ENCODE data around the gene ANKRD13D.

The ANKRD13D gene

GRCh38 chr11:67291481-67292381, 2.6 kb downstream of the ANKRD13D start:
- CTCF ChIA-PET, result interaction anchor here (0.7 kb wide), 1 partner anchor 91 kb away, joined by 3 read pairs; no protein-coding TSS in a partner anchor
- Mint-ChIP-seq H3K27me3 (peaks cover 12% of the 10 kb centered on the region), H3K27ac (peak overlapping the region; percentile 28), H3K9me3 (peaks cover 9% of the 10 kb centered on the region), H3K4me3 (peak overlapping the region; percentile 31), H3K4me1 (peaks cover 58% of the 10 kb centered on the region), H3K36me3 (peaks cover 69% of the 10 kb centered on the region)
- no peak for DNase-seq

GRCh38 chr11:67292671-67293070, 3.6 kb downstream of the ANKRD13D start:
- CTCF ChIA-PET, result no interaction called here
- H3K27me3 Mint-ChIP-seq, result peaks cover 8% of the 10 kb centered on the region
- H3K27ac Mint-ChIP-seq, result peak overlapping the region; percentile 60
- H3K9me3 Mint-ChIP-seq, result peaks cover 13% of the 10 kb centered on the region
- peaks cover 67% of the 10 kb centered on the region for H3K36me3 Mint-ChIP-seq
- peaks cover 51% of the 10 kb centered on the region for H3K4me1 Mint-ChIP-seq
- peak overlapping the region; percentile 19 for H3K4me3 Mint-ChIP-seq
- DNase-seq, result no peak

DNA sequence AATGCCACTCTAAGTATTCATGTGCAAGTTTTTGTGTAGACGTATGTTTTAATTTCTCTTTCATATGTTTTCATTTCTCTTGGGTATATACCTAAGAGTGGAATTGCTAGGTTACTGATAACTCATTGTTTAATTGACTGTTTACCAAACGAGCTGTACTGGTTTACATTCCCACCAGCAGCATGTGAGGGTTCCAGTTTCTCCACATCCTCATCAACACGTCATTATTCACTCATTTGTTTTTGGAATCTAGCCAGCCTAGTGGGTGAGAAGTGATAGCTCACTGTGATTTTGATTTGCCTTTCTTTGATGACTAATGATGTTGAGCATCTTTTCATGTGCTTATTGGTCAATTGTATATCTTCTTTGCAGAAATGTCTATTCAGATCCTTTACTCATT, 4.0 kb downstream of the ANKRD13D start:
- Mint-ChIP-seq H3K9me3 (peaks cover 13% of the 10 kb centered on the region), H3K27me3 (peaks cover 5% of the 10 kb centered on the region), H3K36me3 (peaks cover 69% of the 10 kb centered on the region), H3K27ac (peak overlapping the region; percentile 24), H3K4me1 (peaks cover 47% of the 10 kb centered on the region), H3K4me3 (peak overlapping the region; percentile 19)
- CTCF ChIA-PET, result interaction anchor here (1.0 kb wide), 1 partner anchor 211 kb away, joined by 4 read pairs; no protein-coding TSS in a partner anchor
- no peak for DNase-seq

DNA sequence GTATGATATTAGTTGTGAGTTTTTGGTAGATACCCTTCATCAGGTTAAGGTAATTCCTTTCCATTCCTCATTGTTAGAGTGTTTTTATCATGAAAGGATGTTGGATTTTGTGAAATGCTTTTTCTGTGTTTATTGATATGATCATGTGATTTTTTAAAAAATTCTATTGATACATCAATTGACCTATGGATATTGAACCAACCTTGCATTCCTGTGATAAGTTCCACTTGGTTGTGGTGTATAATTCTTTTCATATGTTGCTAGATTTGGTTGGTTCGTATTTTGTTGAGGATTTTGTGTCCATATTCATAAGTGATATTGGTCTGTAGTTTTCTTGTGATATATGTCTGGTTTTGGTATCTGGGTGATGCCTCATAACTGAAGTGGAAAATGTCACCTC, 6.7 kb downstream of the ANKRD13D start:
- CTCF ChIA-PET, result interaction anchor here (0.7 kb wide), 1 partner anchor 49 kb away, joined by 3 read pairs; no protein-coding TSS in a partner anchor
- Mint-ChIP-seq H3K9me3 (peaks cover 13% of the 10 kb centered on the region), H3K27ac (peak overlapping the region; percentile 45), H3K36me3 (peaks cover 75% of the 10 kb centered on the region), H3K4me1 (peaks cover 40% of the 10 kb centered on the region), H3K4me3 (no peak overlapping the region), H3K27me3 (no peaks in the 10 kb centered on the region)
- DNase-seq, result no peak

DNA sequence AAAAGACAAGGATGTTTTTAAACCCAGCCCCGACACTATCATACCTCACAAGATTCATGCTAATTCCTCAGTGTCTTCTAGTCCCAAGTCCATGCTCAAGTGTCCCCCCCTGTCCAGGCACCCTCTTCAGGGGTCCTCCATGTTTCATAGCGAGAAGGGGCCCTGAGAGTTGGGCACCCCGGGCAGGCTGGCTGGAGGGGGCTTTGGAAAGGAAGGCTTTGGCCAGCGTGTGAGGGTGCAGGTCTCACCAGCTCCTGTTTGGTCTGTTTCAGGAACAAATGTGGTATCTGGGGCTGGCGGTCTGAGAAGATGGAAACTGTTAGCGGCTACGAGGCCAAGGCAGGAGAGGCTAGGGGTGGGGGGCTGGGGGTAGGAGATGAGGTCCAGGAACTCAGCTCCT, 9.7 kb downstream of the ANKRD13D start:
- peaks cover 25% of the 10 kb centered on the region for H3K4me1 Mint-ChIP-seq
- no peak overlapping the region for H3K27ac Mint-ChIP-seq

GRCh38 chr11:67299471-67300191, 10.5 kb downstream of the ANKRD13D start:
- H3K27ac Mint-ChIP-seq, result no peak overlapping the region

More for the DNA sequence above, 9.7 kb downstream of the ANKRD13D start:
- no peak for DNase-seq
- CTCF ChIA-PET, result no interaction called here
- Mint-ChIP-seq H3K36me3 (peaks cover 57% of the 10 kb centered on the region), H3K9me3 (peaks cover 13% of the 10 kb centered on the region), H3K4me3 (no peak overlapping the region), H3K27me3 (no peaks in the 10 kb centered on the region)

GRCh38 chr11:67300256-67300755, 11.2 kb downstream of the ANKRD13D start:
- H3K4me1 Mint-ChIP-seq, result peaks cover 26% of the 10 kb centered on the region
- H3K27ac Mint-ChIP-seq, result no peak overlapping the region
- no peak overlapping the region for H3K4me3 Mint-ChIP-seq
- peaks cover 13% of the 10 kb centered on the region for H3K9me3 Mint-ChIP-seq
- peaks cover 48% of the 10 kb centered on the region for H3K36me3 Mint-ChIP-seq
- CTCF ChIA-PET, result no interaction called here
- H3K27me3 Mint-ChIP-seq, result peaks cover 12% of the 10 kb centered on the region
- DNase-seq, result no peak

More at GRCh38 chr11:67299471-67300191, 10.5 kb downstream of the ANKRD13D start:
- Mint-ChIP-seq H3K4me1 (peaks cover 23% of the 10 kb centered on the region), H3K27me3 (peaks cover 8% of the 10 kb centered on the region), H3K4me3 (no peak overlapping the region), H3K9me3 (peaks cover 13% of the 10 kb centered on the region), H3K36me3 (peaks cover 53% of the 10 kb centered on the region)
- CTCF ChIA-PET, result no interaction called here
- DNase-seq, result no peak

- DNase-seq, result no peak
- Mint-ChIP-seq H3K4me3 (no peak overlapping the region), H3K36me3 (peaks cover 44% of the 10 kb centered on the region), H3K27ac (no peak overlapping the region), H3K4me1 (peaks cover 28% of the 10 kb centered on the region), H3K27me3 (peaks cover 12% of the 10 kb centered on the region), H3K9me3 (peaks cover 10% of the 10 kb centered on the region)
- CTCF ChIA-PET, result no interaction called here
These were observed 11.7 kb downstream of the ANKRD13D start for GRCh38 chr11:67300756-67301312.

DNA sequence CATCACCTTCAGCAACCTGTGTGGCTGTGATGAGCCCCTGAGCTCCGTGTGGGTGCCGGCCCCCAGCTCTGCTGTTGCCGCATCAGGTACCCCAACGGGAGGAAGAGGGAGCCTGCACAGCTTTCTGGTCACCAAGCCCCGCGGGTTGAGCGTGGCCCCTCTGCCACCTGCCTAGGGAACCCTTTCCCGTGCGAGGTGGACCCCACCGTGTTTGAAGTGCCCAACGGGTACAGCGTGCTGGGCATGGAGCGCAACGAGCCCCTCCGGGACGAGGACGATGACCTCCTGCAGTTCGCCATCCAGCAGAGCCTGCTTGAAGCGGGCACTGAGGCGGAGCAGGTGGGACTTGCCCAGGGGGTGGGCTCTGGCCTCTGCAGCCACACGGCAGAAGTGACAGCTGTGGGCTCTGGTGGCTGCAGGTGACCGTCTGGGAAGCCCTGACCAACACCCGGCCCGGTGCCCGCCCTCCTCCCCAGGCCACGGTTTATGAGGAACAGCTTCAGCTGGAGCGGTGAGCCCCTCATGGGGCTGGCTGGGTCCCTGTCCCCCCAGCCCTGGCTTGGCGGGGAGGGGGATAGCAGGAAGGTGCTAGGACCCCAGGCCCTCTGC, 12.3 kb downstream of the ANKRD13D start:
- Mint-ChIP-seq H3K4me1 (peaks cover 25% of the 10 kb centered on the region), H3K9me3 (peaks cover 5% of the 10 kb centered on the region), H3K4me3 (no peak overlapping the region), H3K27ac (no peak overlapping the region), H3K27me3 (peaks cover 12% of the 10 kb centered on the region), H3K36me3 (peaks cover 38% of the 10 kb centered on the region)
- peak; percentile 18 for DNase-seq
- CTCF ChIA-PET, result no interaction called here

- Mint-ChIP-seq H3K4me3 (no peak overlapping the region), H3K27ac (peak overlapping the region; percentile 72), H3K36me3 (peaks cover 32% of the 10 kb centered on the region), H3K9me3 (peaks cover under 1% of the 10 kb centered on the region), H3K4me1 (peaks cover 25% of the 10 kb centered on the region), H3K27me3 (peaks cover 12% of the 10 kb centered on the region)
- CTCF ChIA-PET, result interaction anchor here (1.8 kb wide), 1 partner anchor 38 kb away, joined by 6 read pairs; no protein-coding TSS in a partner anchor
- DNase-seq, result peak; percentile 18
These were observed 12.9 kb downstream of the ANKRD13D start for GRCh38 chr11:67301951-67302516.

DNA sequence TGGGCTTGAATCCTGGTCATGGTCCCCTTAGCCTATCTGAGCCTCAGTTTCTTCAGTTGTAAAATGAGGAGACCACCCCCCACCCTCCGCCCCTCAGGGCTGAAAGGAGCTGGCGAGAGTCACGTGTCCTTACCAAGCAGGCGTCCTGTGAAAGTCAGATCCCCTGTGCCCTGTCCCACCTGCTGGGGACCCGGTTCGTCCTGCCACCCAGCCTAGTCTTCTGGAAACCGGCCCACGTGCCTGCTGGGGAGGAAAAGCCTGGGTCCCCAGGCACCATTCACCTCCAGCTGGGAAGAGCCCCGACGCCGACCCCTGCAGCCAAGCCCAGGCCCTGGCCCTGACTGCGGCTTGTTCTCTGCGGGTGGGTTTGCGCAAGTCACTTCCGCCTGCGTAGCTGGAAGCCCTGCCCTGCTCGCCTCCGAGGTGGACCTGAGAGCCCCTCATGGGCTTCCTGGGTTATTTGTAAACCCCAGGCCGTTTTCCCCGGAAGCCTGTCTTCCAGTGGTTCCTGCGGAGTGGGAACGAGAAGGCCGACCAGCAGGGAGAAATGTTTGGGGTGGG, 13.5 kb downstream of the ANKRD13D start:
- CTCF ChIA-PET, result interaction anchor here (0.6 to 1.8 kb wide), 5 partner anchors 14 to 49 kb away, joined by 3 to 6 read pairs (median 3); no protein-coding TSS in a partner anchor
- Mint-ChIP-seq H3K9me3 (no peaks in the 10 kb centered on the region), H3K27me3 (peaks cover 12% of the 10 kb centered on the region), H3K27ac (peak overlapping the region; percentile 72), H3K36me3 (peaks cover 27% of the 10 kb centered on the region), H3K4me3 (peak overlapping the region; percentile 48), H3K4me1 (peaks cover 24% of the 10 kb centered on the region)
- peak; percentile 30 for DNase-seq

DNA sequence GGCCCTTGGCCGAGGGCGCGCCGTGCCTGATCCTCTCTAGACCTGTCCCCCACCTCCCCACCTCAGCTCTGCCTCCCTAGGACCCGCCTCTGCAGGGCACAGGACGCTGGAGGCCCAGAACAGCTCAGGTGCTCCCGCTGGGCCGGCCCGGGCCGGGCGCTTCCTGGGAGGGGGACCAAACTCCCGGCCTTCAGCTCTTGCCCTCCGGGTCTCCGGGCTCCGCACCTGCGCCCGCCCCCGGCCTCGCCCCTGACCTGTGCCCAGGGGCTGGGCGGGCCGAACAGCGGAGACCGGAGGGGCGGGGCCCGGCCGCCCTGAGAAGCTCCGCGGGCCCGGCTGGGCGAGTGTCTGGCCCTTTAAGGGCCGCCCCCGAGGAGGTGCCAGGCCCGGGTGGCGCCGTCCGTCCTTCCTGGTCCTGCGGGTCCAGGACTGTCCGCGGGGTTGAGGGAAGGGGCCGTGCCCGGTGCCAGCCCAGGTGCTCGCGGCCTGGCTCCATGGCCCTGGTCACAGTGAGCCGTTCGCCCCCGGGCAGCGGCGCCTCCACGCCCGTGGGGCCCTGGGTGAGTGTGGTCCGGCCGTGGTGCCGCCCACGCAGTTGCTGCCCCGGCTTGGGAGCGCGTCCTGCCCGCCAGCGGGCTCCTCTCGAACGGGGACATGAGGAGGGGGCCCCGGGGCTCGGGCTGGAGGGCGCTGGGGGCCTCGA, 14.2 kb downstream of the ANKRD13D start, which contains the start of gene SSH3:
Gene SSH3, plus strand, starts transcription at position 399 of the 703 bp plus-strand sequence. Its CDS starts 96 bp downstream, at position 495.
- peaks cover 21% of the 10 kb centered on the region for H3K36me3 Mint-ChIP-seq
- peaks cover 21% of the 10 kb centered on the region for H3K4me1 Mint-ChIP-seq
- CTCF ChIA-PET, result interaction anchor here (0.6 to 1.8 kb wide), 5 partner anchors 13 to 48 kb away, joined by 3 to 6 read pairs (median 3); no protein-coding TSS in a partner anchor
- H3K27ac Mint-ChIP-seq, result peak within 1 kb of the TSS; percentile 72
- H3K9me3 Mint-ChIP-seq, result no peaks in the 10 kb centered on the region
- H3K27me3 Mint-ChIP-seq, result peaks cover 12% of the 10 kb centered on the region
- DNase-seq, result peak; percentile 63
- peak within 1 kb of the TSS; percentile 60 for H3K4me3 Mint-ChIP-seq
